Caco-2 (cell line): Measurements from ENCODE around the gene AOPEP. TPM values are rescaled to one million over a fixed set of nuclear protein-coding genes. Genes with fewer than 3 reads are reported as not detected.

Experiments
- BruUV-seq: library from RNA; stranded (reverse); fragments of 400-500 nt; replicated peaks from 2 replicates; lab custom pipeline; 2021; lab: Mats Ljungman, UMichigan
- CTCF ChIA-PET: fragments of 300-600 bp; sonication (Branson Sonifier 250); formaldehyde crosslinking; loops from one replicate; lab custom pipeline; 2022; ENCODE audit warnings: antibody characterized with exemption; lab: Charles Lee
- POLR2A ChIA-PET: fragments of 300-600 bp; sonication (Branson Sonifier 250); formaldehyde crosslinking; loops from one replicate; lab custom pipeline; 2022; ENCODE audit warnings: antibody characterized with exemption; lab: Charles Lee
- DNase-seq, 2 experiments: peaks; one replicate each; pipeline versions ENCODE4 v3.0.0 to v3.0.0-alpha.2; 2020 to 2022
- H3K27me3 ChIP-seq: replicated peaks from 2 replicates; pipeline ENCODE4 v1.6.0; 2011; ENCODE audit warnings: low read length; ENCODE audit not compliant: control insufficient read depth, insufficient read depth
- H3K36me3 ChIP-seq: 2 replicates; pipeline ENCODE4 v1.5.1; 2011; ENCODE audit warnings: low read length; ENCODE audit not compliant: control insufficient read depth, insufficient read depth
- H3K4me1 ChIP-seq: fragments of 250-450 bp; sonication (Bioruptor Pico); 2 replicates; pipeline ENCODE4 v1.5.1; 2020; ENCODE audit warnings: mild to moderate bottlenecking
- H3K4me3 ChIP-seq: 2 replicates; pipeline ENCODE4 v1.5.1; 2011; ENCODE audit warnings: low read depth, mild to moderate bottlenecking, control low read depth, low read length
- H3K9me3 ChIP-seq: fragments of 250-450 bp; sonication (Bioruptor Pico); 2 replicates; pipeline ENCODE4 v1.5.1; 2020; ENCODE audit warnings: mild to moderate bottlenecking, moderate library complexity
- H3K27ac Mint-ChIP-seq: one replicate; pipeline ENCODE4 v1.8.0; 2022; ENCODE audit warnings: mixed read lengths; ENCODE audit not compliant: unreplicated experiment
- H3K27me3 Mint-ChIP-seq: one replicate; pipeline ENCODE4 v1.8.0; 2022; ENCODE audit warnings: mixed read lengths; ENCODE audit not compliant: insufficient read depth, unreplicated experiment
- H3K36me3 Mint-ChIP-seq: one replicate; pipeline ENCODE4 v1.8.0; 2022; ENCODE audit warnings: mild to moderate bottlenecking, mixed read lengths; ENCODE audit not compliant: insufficient read depth, unreplicated experiment
- H3K4me1 Mint-ChIP-seq: one replicate; pipeline ENCODE4 v1.8.0; 2022; ENCODE audit warnings: low read depth, mixed read lengths; ENCODE audit not compliant: unreplicated experiment
- H3K4me3 Mint-ChIP-seq: one replicate; pipeline ENCODE4 v1.8.0; 2022; ENCODE audit warnings: mild to moderate bottlenecking, moderate library complexity, mixed read lengths; ENCODE audit not compliant: unreplicated experiment
- H3K9me3 Mint-ChIP-seq: one replicate; pipeline ENCODE4 v1.8.0; 2022; ENCODE audit warnings: mixed read lengths; ENCODE audit not compliant: unreplicated experiment
- intact Hi-C: fragments of 100-400 bp; cut with micrococcal nuclease; formaldehyde crosslinking; loops from one replicate; pipeline ENCODE4 v1.10.0; 2022; ENCODE audit not compliant: unreplicated experiment
- total RNA-seq: library from RNA; stranded (reverse); gene quantifications from 2 replicates; pipeline ENCODE4 v1.2.3, GENCODE V29; 2022
- TF ChIP-seq, protein P1 (sequence below), 2 experiments: fragments of 200-600 bp in 1 of 2; IDR thresholded peaks; 1 replicate in 1 of 2; 2 replicates in 1 of 2; pipeline versions ENCODE4 v1.5.1 to v1.8.0; 2011 to 2022; ENCODE audit warnings: antibody characterized with exemption in 1 of 2, control low read depth in 1 of 2, inconsistent platforms in 1 of 2, low read depth in 1 of 2, low read length in 1 of 2, mild to moderate bottlenecking in 1 of 2, moderate library complexity in 1 of 2; ENCODE audit not compliant: insufficient read depth in 1 of 2, severe bottlenecking in 1 of 2, unreplicated experiment in 1 of 2

AOPEP gene
- total RNA-seq, 1 experiment from 2014 or later: 63.3 TPM

DNA sequence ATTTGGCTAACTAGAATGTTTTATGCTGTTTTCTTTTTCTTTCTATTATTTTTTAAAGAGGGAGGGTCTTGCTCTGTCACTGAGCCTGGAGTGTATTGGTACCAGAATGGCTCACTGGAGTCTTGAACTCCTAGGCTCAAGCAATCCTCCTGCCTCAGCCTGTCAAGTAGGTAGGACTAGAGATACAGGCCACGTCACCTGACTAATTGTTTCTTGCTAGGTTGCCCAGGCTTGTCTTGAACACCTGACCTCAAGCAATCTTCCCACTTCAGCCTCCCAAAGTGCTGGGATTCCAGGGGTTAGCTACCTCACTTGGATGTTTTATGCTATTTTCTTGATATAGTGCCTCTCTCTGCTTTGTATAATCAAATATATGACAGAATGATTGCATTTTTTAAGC, 166.2 kb downstream of the AOPEP start:
- H3K4me3 Mint-ChIP-seq: no peak overlapping the region
- peaks cover 15% of the 10 kb centered on the region for H3K4me1 Mint-ChIP-seq

DNA sequence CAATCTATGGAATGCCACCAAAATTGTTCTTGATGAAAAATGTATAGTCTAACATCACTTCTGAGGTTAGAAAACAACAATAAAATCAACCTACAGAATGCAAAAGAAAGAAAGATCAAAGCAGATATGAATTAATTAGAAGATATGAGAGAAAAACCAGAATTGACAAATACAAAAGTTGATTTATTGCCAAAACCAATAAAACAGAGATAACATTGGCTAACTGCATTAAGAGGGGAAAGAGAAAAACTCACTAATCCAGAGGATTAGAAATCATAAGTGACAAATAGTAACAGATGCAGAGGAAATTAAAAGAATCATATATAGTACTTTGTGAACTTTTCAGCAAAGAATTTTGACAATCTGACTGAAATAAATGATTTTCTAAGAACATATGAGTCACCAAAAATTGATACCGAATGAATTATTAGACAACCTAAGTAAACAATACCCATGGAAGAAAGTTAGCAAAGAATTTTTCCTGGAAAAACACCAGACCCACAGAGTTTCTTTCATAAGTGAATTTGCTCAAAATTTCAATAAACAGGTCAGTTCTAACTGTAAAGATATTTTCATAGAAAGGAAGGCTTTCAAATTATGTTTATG, 167.7 kb downstream of the AOPEP start:
- H3K9me3 ChIP-seq: 0 out of 2 replicates have a peak, but pooled peaks cover 4% of the 10 kb centered on the region

More for the DNA sequence above, 166.2 kb downstream of the AOPEP start:
- Mint-ChIP-seq H3K9me3 (peaks cover 26% of the 10 kb centered on the region), H3K27me3 (no peaks in the 10 kb centered on the region), H3K27ac (no peak overlapping the region), H3K36me3 (peaks cover 13% of the 10 kb centered on the region)
- BruUV-seq: no TSS peak
- POLR2A ChIA-PET: no interaction called here
- no peaks in the 10 kb centered on the region for H3K36me3 ChIP-seq
- H3K4me1 ChIP-seq: peaks cover 11% of the 10 kb centered on the region; the same call in 1 of the 2 replicates
- no peak overlapping the region for H3K4me3 ChIP-seq
- no peaks in the 10 kb centered on the region for H3K27me3 ChIP-seq
- TF ChIP-seq, protein P1, sequence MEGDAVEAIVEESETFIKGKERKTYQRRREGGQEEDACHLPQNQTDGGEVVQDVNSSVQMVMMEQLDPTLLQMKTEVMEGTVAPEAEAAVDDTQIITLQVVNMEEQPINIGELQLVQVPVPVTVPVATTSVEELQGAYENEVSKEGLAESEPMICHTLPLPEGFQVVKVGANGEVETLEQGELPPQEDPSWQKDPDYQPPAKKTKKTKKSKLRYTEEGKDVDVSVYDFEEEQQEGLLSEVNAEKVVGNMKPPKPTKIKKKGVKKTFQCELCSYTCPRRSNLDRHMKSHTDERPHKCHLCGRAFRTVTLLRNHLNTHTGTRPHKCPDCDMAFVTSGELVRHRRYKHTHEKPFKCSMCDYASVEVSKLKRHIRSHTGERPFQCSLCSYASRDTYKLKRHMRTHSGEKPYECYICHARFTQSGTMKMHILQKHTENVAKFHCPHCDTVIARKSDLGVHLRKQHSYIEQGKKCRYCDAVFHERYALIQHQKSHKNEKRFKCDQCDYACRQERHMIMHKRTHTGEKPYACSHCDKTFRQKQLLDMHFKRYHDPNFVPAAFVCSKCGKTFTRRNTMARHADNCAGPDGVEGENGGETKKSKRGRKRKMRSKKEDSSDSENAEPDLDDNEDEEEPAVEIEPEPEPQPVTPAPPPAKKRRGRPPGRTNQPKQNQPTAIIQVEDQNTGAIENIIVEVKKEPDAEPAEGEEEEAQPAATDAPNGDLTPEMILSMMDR (IDR thresholded peaks at IDR 0.05; ENCODE audit: insufficient read depth in 1 of 2, low read depth in 1 of 2, low read length in 1 of 2, severe bottlenecking in 1 of 2, unreplicated experiment in 1 of 2): no peak
- DNase-seq: no peak
- intact Hi-C loops: no loop called here
- CTCF ChIA-PET: no interaction called here
- 0 out of 2 replicates have a peak, but pooled peaks cover 4% of the 10 kb centered on the region for H3K9me3 ChIP-seq

DNA sequence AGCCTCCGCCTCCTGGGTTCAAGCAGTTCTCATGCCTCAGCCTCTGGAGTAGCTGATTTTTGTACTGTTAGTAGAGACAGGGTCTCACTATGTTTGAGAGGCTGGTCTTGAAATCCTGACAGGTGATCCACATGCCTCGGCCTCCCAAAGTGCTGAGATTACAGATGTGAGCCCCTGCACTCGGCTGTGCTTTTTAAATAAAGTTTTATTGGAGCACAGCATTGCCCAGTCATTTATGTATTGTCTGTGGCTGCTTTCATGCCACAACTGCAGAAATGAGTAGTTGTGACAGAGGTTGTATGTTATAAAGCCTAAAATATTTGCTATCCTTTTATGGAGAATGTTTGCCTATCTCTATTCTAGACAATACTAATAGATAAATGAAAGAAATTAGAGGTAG, 169.2 kb downstream of the AOPEP start:
- H3K36me3 Mint-ChIP-seq: peaks cover 8% of the 10 kb centered on the region
- H3K9me3 ChIP-seq: 0 out of 2 replicates have a peak, but pooled peaks cover 4% of the 10 kb centered on the region
- no peak overlapping the region for H3K27ac Mint-ChIP-seq
- H3K9me3 Mint-ChIP-seq: peaks cover 19% of the 10 kb centered on the region
- no TSS peak for BruUV-seq
- intact Hi-C loops: no loop called here
- peaks cover 22% of the 10 kb centered on the region for H3K4me1 ChIP-seq
- no peaks in the 10 kb centered on the region for H3K27me3 ChIP-seq
- peaks cover 15% of the 10 kb centered on the region for H3K4me1 Mint-ChIP-seq
- no peaks in the 10 kb centered on the region for H3K27me3 Mint-ChIP-seq
- ChIA-PET CTCF (no interaction called here), POLR2A (no interaction called here)
- H3K4me3 Mint-ChIP-seq: no peak overlapping the region
- H3K36me3 ChIP-seq: no peaks in the 10 kb centered on the region
- TF ChIP-seq, protein P1 (IDR thresholded peaks at IDR 0.05; ENCODE audit: insufficient read depth in 1 of 2, low read depth in 1 of 2, low read length in 1 of 2, severe bottlenecking in 1 of 2, unreplicated experiment in 1 of 2): no peak
- DNase-seq: no peak
- no peak overlapping the region for H3K4me3 ChIP-seq

More for the DNA sequence above, 167.7 kb downstream of the AOPEP start:
- TF ChIP-seq, protein P1 (IDR thresholded peaks at IDR 0.05; ENCODE audit: insufficient read depth in 1 of 2, low read depth in 1 of 2, low read length in 1 of 2, severe bottlenecking in 1 of 2, unreplicated experiment in 1 of 2): no peak
- Histone ChIP-seq H3K36me3 (no peaks in the 10 kb centered on the region), H3K27me3 (no peaks in the 10 kb centered on the region), H3K4me1 (peaks cover 11% of the 10 kb centered on the region; the same call in 1 of the 2 replicates), H3K4me3 (no peak overlapping the region)
- intact Hi-C loops: no loop called here
- Mint-ChIP-seq H3K4me3 (no peak overlapping the region), H3K36me3 (peaks cover 13% of the 10 kb centered on the region), H3K27me3 (no peaks in the 10 kb centered on the region), H3K4me1 (peaks cover 15% of the 10 kb centered on the region), H3K27ac (no peak overlapping the region), H3K9me3 (peaks cover 26% of the 10 kb centered on the region)
- BruUV-seq: no TSS peak
- no peak for DNase-seq
- ChIA-PET POLR2A (interaction anchor here (0.5 kb wide), 1 partner anchor 225 kb away, joined by 17 read pairs; no protein-coding TSS in a partner anchor), CTCF (interaction anchor here (0.7 kb wide), 1 partner anchor 10 kb away, joined by 3 read pairs; no protein-coding TSS in a partner anchor)
